ENCODE data around the gene DDX10.

DDX10 gene

DNA sequence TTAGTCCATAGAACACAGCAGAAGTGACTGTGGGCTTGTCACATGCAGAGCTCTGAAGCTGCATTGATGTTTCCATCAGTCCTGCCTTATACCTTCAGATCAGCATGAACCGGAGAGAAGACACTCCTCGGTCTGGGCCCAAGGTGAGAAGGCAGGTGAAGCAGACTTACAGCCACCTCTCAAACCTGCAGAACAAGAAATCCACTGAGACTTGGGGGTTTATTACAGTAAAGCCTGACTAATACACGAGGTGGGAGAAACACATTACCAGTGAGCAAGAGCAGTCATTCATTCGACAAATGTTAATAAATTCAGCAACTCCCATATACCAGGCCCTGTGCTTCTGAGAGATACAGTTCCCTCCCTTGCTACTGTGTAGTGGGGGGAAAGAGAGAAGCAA is 279.0 kb downstream of the DDX10 start:
- DNase-seq (ENCODE audit: low spot score): no peak

- no peak for DNase-seq (ENCODE audit: low spot score)
Measured at GRCh38 chr11:108944471-108945178, 279.8 kb downstream of the DDX10 start.

GRCh38 chr11:108945341-108945740 is 280.5 kb downstream of the DDX10 start:
- no peak for DNase-seq (ENCODE audit: low spot score)

DNA sequence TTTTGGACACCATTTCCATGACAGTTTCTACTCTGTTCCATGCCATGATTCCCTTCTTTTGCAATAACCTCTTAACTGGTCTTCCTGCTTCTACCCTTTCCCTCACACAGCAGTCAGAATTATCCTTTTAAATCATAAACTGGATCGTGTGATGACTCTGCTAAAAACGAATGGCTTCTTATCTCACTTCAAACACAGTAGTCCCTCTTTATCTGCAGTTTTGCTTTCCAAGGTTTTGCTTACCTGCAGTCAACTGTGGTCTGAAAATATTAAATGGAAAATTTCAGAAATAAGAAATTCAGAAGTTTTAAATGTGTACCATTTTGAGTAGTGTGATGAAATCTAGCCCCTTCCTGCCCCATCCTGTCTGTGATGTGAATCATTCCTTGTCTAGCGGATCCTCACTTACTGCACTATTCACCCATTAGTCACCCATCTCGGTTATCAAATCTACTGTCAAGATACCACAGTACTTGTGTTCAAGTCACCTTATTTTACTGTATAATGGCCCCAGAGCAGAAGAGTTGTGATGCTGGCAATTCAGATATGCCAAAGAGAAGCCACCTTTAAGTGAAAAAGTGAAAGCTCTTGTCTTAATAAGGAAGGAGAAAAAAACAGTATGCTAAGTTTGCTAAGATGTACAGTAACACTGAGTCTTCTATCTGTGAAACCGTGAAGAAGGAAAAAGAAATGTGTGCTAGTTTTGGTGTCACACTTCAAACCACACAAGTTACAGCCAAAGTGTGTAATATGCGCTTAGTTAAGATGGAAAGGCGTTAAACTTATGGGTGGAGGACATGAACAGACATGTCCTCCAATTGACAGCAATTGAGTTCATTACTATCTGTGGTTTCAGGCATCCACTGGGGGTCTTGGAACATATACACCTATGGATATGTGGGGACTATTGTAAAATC is 283.0 kb downstream of the DDX10 start:
- no peak for DNase-seq (ENCODE audit: low spot score)

- no peak for DNase-seq (ENCODE audit: low spot score)
Measured at GRCh38 chr11:108958368-108959104, 293.7 kb downstream of the DDX10 start.

DNA sequence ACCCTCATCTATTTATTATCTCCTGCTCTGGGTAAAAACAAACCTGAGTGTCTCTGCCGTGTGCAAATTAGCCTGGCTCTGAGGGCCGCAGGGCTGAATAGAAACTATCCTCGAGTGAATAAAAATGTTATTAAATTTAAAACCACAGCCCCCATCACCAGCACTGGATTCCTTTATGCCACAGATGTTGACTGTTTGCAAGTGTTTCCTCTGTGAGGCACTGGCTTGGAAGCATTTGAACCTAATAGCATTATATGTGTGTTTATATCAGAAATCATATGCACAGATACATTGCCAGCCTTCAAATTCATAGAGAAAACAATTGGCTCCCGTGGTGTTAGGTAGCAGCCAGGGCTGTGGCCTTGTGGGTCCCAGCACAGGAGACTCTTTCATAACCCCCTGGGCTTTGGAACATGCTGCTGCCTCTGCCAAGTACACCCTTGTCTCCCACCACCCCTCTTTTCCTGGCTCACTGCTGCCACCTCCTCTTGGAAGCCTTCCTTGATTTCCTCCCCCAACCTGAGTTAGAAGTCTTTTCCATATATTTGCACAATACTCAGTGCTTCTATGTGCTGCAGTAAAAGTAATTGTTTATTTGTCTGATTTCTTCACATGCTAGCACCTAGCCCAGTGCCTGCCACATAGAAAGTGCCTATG is 294.4 kb downstream of the DDX10 start:
- no peak for DNase-seq (ENCODE audit: low spot score)

DNA sequence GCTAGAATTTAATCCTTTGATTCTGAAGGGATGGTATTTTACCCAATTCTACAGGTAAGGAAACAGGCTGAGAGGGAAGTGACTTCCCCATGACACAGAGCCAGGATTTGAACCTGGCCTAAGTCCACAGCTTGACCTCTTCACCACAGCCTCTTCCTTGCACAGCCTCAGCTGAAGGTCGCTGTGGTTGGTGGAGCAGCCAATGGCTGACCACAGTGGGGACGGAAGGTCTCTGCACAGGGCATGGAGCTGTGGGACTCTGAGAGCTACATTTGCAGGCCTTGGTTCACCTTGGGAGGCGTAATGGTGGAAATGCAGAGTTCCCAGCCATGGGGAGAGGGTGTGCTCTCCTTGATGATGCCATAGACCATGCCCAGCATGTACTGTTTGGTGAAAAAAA is 295.0 kb downstream of the DDX10 start:
- no peak for DNase-seq (ENCODE audit: low spot score)

DNA sequence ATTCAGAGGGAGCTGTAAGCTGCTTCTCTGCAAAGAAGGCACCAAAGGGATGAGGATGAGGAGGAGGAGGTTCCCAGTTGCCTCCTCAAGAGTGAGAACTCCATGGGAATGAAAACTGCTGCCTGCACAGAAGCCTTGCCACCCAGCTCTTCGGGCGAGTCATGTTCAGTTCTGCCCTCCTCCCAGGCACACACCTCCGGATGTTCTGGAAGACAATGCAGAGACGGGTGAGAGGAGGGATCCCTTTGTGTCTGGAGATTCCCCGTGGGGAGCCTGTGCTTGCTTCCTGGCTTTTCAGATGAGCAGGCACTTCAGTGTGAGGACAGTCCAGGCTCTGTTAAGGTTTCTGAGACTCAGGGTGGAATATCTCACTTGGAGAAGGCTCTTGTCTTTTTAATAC is 295.6 kb downstream of the DDX10 start:
- DNase-seq (ENCODE audit: low spot score): no peak

DNA sequence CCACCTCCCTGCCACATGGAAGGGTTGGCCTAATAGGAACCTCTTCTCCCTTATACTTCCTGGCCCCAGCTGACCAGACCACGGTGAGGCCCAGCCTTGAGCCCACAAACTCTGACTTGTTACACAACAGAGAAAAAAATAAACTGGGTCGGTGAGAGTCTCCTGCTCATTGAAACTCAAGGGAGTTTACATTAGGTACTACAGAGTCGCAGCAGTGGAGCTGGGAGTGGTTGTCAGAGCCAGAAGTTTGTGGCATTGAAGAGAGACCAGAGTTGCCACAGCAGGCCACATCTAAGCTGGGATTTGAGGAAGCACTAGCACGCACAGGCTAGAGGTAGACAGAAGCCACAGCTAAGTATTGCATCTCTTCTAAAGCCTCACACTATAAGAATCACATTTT is 296.2 kb downstream of the DDX10 start:
- DNase-seq (ENCODE audit: low spot score): no peak

- DNase-seq (ENCODE audit: low spot score): no peak
Measured at GRCh38 chr11:108963118-108963517, 298.2 kb downstream of the DDX10 start.

- no peak for DNase-seq (ENCODE audit: low spot score)
Measured at GRCh38 chr11:108965306-108966001, 300.6 kb downstream of the DDX10 start.

DNA sequence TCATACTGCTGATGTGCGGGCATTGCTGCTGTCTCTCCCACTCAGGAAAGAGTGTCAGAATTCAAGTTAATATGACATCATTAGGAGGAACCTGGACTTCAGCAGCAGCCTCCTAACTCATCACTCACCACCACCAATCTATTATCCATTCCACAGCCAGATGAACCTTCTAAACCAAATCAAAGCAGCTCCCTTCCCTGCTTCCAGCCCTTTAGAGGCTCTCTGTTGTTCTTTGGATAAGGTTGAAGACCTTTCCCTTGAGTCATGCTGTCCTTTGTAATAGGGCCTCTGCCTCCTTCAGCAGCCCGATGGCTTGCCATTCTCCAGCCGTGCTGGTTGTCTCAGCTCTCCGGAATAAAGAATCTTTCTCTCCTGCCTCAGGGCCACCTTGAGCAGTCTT is 301.3 kb downstream of the DDX10 start:
- no peak for DNase-seq (ENCODE audit: low spot score)

- DNase-seq (ENCODE audit: low spot score): no peak
Measured at GRCh38 chr11:108966978-108967377, 302.1 kb downstream of the DDX10 start.

DNA sequence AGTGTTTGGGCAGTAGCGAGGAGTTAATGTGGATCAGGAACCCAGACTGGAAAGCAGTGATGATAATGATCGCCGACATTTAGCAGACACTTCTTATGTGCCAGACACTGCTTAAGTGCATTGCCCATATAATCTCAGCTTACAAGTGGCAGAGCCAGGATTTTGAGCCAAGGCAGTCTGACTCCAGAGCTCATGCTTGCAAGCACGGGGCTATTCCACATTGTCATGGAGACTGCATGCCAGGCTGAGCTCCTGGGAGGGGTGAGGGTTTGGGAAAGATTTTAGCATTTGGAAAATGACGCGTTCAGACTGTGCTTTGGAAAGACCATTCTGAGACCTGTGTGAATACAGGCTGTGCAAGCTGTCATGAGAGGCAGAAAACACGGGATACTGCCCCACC is 302.7 kb downstream of the DDX10 start:
- no peak for DNase-seq (ENCODE audit: low spot score)

- DNase-seq (ENCODE audit: low spot score): no peak
Measured at GRCh38 chr11:108970221-108970991, 305.5 kb downstream of the DDX10 start.

GRCh38 chr11:108973402-108974162 is 308.7 kb downstream of the DDX10 start:
- no peak for DNase-seq (ENCODE audit: low spot score)

DNA sequence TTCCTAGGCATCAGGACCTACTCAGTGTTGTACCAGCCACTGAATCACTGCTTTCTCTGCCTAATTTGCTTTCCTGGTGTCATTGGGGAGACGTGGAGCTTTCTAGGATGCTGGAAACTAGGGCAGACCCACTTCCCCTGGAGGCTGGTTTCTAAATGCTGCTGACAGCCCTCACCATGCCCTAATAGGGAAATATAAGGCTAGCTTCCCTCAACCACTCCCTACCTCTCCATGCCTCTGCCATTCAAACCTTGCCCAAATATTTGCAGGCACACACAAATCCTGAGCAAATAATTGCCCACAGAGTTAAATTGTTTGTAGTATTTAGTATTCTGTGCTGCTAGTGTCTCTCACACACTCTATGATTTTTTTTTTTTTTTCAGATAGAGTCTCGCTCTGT is 310.2 kb downstream of the DDX10 start:
- DNase-seq (ENCODE audit: low spot score): no peak

- no peak for DNase-seq (ENCODE audit: low spot score)
Measured at GRCh38 chr11:108975641-108976071, 310.8 kb downstream of the DDX10 start.

- no peak for DNase-seq (ENCODE audit: low spot score)
Measured at GRCh38 chr11:108983636-108984420, 319.0 kb downstream of the DDX10 start.
